Renal cortex interstitium (tissue), 3 donors: ENCODE measurements around the gene TNNI2. TPM values are rescaled to one million over a fixed set of nuclear protein-coding genes. Genes with fewer than 3 reads are reported as not detected.

ENCODE experiments used
- polyA plus RNA-seq, 3 donors: library from polyadenylated mRNA; unstranded; fragments of 120-200 nt; gene quantifications; one replicate each; pipeline ENCODE4 v1.2.1, GENCODE V29; 2013; ENCODE audit not compliant: insufficient read length in 3 of 3

TNNI2 gene
- polyA plus RNA-seq, 3 donors, result 0.45 to 6.1 (median 0.53) TPM

Other genes with a start within 250 kb of the TNNI2 start
- gene KRTAP5-2, start 240.7 kb upstream of the TNNI2 start, polyA plus RNA-seq, result not detected
- not detected for gene KRTAP5-3, start 230.5 kb upstream of the TNNI2 start, polyA plus RNA-seq
- not detected for gene KRTAP5-4, start 216.8 kb upstream of the TNNI2 start, polyA plus RNA-seq
- not detected for gene KRTAP5-5, start 209.2 kb upstream of the TNNI2 start, polyA plus RNA-seq
- gene KRTAP5-6, start 141.8 kb upstream of the TNNI2 start, polyA plus RNA-seq, result not detected
- under 1 TPM; 0.11 to 0.28 (median 0.23) TPM for gene IFITM10, start 88.4 kb upstream of the TNNI2 start, polyA plus RNA-seq
- 100 to 1,000 TPM; 195 to 261 (median 236) TPM for gene CTSD, start 75.1 kb upstream of the TNNI2 start, polyA plus RNA-seq
- under 1 TPM in 2 of 3 donors, not detected in 1; 0.39 to 0.56 TPM for gene SYT8, start 4.0 kb upstream of the TNNI2 start, polyA plus RNA-seq
- gene LSP1, start 14.1 kb downstream of the TNNI2 start, polyA plus RNA-seq, result 1 to 10 TPM; 4.5 to 9.2 (median 7.9) TPM
- gene PRR33, start 52.9 kb downstream of the TNNI2 start, polyA plus RNA-seq, result under 1 TPM in 2 of 3 donors, not detected in 1; 0.29 to 0.32 TPM
- gene TNNT3, start 80.7 kb downstream of the TNNI2 start, polyA plus RNA-seq, result 10 to 100 TPM in 1 of 3 donors, 1 to 10 TPM in 2; 7.3 to 10.5 (median 9.7) TPM
- 10 to 100 TPM; 48.7 to 71.6 (median 52.2) TPM for gene MRPL23, start 108.4 kb downstream of the TNNI2 start, polyA plus RNA-seq
- gene H19, start 158.9 kb downstream of the TNNI2 start, polyA plus RNA-seq, result 1,000 to 10,000 TPM; 2,437 to 3,512 (median 2,541) TPM